ENCODE data around the gene MDGA2.

The MDGA2 gene

GRCh38 chr14:47149326-47149725 is 526.1 kb downstream of the MDGA2 start:
- no peak for DNase-seq (ENCODE audit: low read depth, low spot score)

- DNase-seq (ENCODE audit: low read depth, low spot score), result no peak
Measured at GRCh38 chr14:47148686-47149085, 526.7 kb downstream of the MDGA2 start.

- no peak for DNase-seq (ENCODE audit: low read depth, low spot score)
Measured at GRCh38 chr14:47120645-47121044, 554.8 kb downstream of the MDGA2 start.

- DNase-seq (ENCODE audit: low read depth, low spot score), result no peak
Measured at GRCh38 chr14:47103771-47104170, 571.6 kb downstream of the MDGA2 start.

- no peak for DNase-seq (ENCODE audit: low read depth, low spot score)
Measured at GRCh38 chr14:47102472-47102871, 572.9 kb downstream of the MDGA2 start.

DNA sequence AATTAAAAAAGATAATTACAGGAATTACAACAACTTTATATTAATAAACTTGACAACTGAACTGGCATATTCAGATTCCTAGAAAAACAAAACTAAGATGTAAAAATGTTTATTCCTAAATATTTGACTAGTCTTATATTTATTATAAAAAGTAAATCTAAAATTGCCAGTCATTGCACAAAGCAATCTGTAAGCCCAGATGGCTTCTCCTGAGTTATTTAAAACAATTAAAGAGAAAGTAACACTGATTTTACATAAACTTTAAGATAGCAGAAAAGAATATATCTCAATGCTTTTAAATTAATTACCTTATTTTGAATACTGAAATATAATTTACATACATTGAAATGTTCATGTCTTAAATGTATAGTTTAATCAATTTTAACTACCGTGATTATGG is 589.7 kb downstream of the MDGA2 start:
- DNase-seq (ENCODE audit: low read depth, low spot score), result no peak

DNA sequence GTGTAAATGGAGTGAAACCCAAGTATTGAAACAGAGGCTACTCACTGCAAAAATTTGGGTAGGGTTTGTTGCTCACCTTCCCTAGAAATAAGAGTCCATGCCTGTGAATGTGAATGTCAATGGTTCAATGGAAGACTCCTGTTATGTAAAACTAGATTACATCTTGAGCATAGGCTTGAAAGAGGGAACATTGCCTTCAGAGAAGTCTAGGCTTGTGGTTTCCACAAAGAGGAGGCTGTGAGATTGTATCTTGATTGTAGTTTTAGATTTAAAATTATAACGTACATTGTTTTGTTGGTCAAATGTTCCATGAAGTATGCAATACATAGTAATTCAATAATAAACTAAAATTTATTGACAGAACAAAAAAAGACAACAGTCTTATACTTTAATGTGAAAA is 610.1 kb downstream of the MDGA2 start:
- DNase-seq (ENCODE audit: low read depth, low spot score), result no peak

- no peak for DNase-seq (ENCODE audit: low read depth, low spot score)
Measured at GRCh38 chr14:47060050-47060449, 615.4 kb downstream of the MDGA2 start.

GRCh38 chr14:47057364-47057763 is 618.0 kb downstream of the MDGA2 start:
- no peak for DNase-seq (ENCODE audit: low read depth, low spot score)

GRCh38 chr14:47044841-47045240 is 630.6 kb downstream of the MDGA2 start:
- no peak for DNase-seq (ENCODE audit: low read depth, low spot score)

DNA sequence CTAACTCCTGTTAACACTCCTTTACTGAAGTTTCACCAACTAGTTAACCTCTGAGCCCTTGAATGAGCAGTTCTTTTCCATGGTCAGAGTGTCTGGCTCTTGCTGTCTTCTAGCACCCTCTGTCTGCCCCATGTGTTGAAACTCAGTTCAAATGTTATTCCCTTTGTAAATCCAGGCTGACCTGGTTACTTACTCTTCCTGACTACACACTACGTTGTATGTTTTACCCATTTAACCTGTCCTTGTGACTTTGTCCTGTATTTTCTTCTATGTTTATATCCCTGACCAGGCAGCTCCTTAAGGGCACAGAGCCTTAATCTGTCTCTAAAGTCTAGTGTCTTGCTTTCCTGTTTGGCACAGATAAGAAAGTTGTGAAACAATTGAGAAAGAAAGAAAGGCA is 634.9 kb downstream of the MDGA2 start:
- peak; percentile 2 for DNase-seq (ENCODE audit: low read depth, low spot score)

DNA sequence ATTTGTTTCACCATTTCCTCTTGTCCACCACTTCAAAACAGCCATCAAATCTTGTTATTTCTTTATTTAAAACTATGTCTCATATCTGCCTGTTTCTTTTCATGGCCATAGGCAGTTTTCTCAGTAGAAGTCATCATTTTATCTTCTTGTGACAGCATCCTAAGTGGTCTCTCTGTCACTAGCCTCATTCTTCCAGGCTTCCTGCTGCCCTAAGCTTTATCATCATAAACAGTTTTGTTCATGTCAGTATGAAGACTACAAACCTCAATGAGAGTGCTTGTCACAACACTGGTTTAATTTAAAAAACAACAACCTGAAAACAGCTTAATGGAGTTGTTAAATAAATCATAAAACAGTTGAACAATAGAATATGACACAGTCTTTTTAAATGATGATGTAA is 636.1 kb downstream of the MDGA2 start:
- DNase-seq (ENCODE audit: low read depth, low spot score), result no peak

GRCh38 chr14:47022721-47023120 is 652.7 kb downstream of the MDGA2 start:
- no peak for DNase-seq (ENCODE audit: low read depth, low spot score)

DNA sequence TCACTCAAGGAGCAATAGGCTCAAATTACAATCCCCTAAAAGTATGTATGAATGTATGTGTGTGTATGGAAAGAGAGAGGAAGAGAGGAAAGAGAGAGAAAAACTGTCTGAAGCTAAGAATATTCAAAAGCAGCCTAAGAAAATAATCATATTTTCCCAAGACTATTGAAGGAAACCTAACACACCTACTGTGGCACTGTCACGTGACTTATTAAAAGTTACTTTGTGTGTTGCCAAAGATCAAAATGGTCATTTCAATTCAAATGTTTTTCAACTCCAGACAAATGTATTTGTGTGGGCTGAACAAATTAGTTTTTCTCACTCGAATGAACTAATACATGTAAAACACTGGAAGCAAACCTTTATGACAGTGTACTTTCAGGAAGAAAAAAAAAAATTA is 654.9 kb downstream of the MDGA2 start:
- no peak for DNase-seq (ENCODE audit: low read depth, low spot score)

- DNase-seq (ENCODE audit: low read depth, low spot score), result no peak
Measured at GRCh38 chr14:47012533-47013280, 662.7 kb downstream of the MDGA2 start.

GRCh38 chr14:47009615-47010014 is 665.8 kb downstream of the MDGA2 start:
- DNase-seq (ENCODE audit: low read depth, low spot score), result no peak

GRCh38 chr14:47008732-47009131 is 666.7 kb downstream of the MDGA2 start:
- DNase-seq (ENCODE audit: low read depth, low spot score), result no peak

- DNase-seq (ENCODE audit: low read depth, low spot score), result no peak
Measured at GRCh38 chr14:46999661-47000060, 675.7 kb downstream of the MDGA2 start.

GRCh38 chr14:46989566-46989965 is 685.8 kb downstream of the MDGA2 start:
- DNase-seq (ENCODE audit: low read depth, low spot score), result no peak

DNA sequence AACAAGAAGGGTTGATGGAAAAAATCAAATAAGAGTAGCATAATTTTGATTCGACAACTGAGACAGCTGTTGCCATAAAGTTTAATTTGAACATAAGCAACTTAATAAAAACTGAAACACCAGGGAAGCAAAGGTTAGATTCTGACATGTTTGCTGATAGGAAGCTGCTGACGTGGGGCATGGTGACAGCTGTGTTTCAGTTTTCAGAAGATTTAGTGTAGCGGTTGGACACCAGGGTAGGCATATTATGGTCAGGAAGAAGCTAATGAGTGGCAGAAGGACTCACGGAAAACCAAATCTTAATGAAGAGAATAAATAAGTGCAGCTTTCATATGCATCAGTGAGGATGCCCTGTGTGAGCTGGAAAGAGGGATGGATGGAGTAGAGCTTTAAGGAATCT is 687.1 kb downstream of the MDGA2 start:
- no peak for DNase-seq (ENCODE audit: low read depth, low spot score)

- no peak for DNase-seq (ENCODE audit: low read depth, low spot score)
Measured at GRCh38 chr14:46985529-46986380, 689.6 kb downstream of the MDGA2 start.

- DNase-seq (ENCODE audit: low read depth, low spot score), result no peak
Measured at GRCh38 chr14:46973295-46973694, 702.1 kb downstream of the MDGA2 start.

- DNase-seq (ENCODE audit: low read depth, low spot score), result no peak
Measured at GRCh38 chr14:46964378-46964777, 711.0 kb downstream of the MDGA2 start.
